ENCODE measurements around the gene HIVEP3. TPM values are rescaled to one million over a fixed set of nuclear protein-coding genes. Genes with fewer than 3 reads are reported as not detected.
A peak's percentile ranks its signal among the peaks of the same experiment; 100 is the strongest.

Gene HIVEP3
- total RNA-seq, 4 donors from 2014 or later, result 6.1 to 10.1 (median 7.8) TPM

GRCh38 chr1:41683681-41684500, 234.8 kb downstream of the HIVEP3 start:
- TF ChIP-seq CTCF (IDR thresholded peaks at IDR 0.05), result no peak
- peak; percentile 31 for ATAC-seq (ENCODE audit: low FRiP score)
- no peak for DNase-seq (ENCODE audit: low spot score)

GRCh38 chr1:41682845-41683625, 235.7 kb downstream of the HIVEP3 start:
- no peak for ATAC-seq (ENCODE audit: low FRiP score)
- no peak for TF ChIP-seq CTCF (IDR thresholded peaks at IDR 0.05)
- DNase-seq (ENCODE audit: low spot score), result no peak

GRCh38 chr1:41682149-41682548, 236.6 kb downstream of the HIVEP3 start:
- ATAC-seq (ENCODE audit: low FRiP score) (no peak), DNase-seq (ENCODE audit: low spot score) (no peak)
- no peak for TF ChIP-seq CTCF (IDR thresholded peaks at IDR 0.05)

GRCh38 chr1:41681331-41682098, 237.2 kb downstream of the HIVEP3 start:
- ATAC-seq (ENCODE audit: low FRiP score) (peak; percentile 11), DNase-seq (ENCODE audit: low spot score) (no peak)
- no peak for TF ChIP-seq CTCF (IDR thresholded peaks at IDR 0.05)

- DNase-seq (ENCODE audit: low spot score), result no peak
- ATAC-seq (ENCODE audit: low FRiP score), result no peak
- no peak for TF ChIP-seq CTCF (IDR thresholded peaks at IDR 0.05)
These were observed 238.7 kb downstream of the HIVEP3 start for GRCh38 chr1:41679994-41680393.

GRCh38 chr1:41679531-41679930, 239.2 kb downstream of the HIVEP3 start:
- DNase-seq (ENCODE audit: low spot score) (no peak), ATAC-seq (ENCODE audit: low FRiP score) (no peak)
- TF ChIP-seq CTCF (IDR thresholded peaks at IDR 0.05), result no peak

Measured in omental fat pad (tissue), 4 donors.